ENCODE measurements around the gene SYTL2.

DNA sequence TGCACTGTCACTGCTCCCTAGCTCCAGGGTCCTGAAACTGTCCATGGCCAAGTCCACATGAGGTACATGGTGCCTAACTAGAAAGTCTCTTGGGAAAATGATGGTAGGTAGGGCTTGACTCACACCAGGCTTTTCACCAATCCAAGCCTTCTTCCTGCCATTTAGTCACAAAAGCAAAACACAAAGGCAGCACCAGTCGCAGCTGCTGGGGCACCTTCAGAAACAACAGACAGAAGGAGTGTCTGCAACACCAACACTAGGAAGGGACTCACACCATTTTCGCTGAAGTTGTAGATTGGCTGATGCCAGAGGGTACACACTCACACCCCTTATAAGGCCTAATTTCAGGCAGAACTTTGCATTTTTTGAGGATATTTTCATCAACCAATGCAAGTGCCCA, 55.7 kb downstream of the SYTL2 start:
- TF ChIP-seq, protein P1, sequence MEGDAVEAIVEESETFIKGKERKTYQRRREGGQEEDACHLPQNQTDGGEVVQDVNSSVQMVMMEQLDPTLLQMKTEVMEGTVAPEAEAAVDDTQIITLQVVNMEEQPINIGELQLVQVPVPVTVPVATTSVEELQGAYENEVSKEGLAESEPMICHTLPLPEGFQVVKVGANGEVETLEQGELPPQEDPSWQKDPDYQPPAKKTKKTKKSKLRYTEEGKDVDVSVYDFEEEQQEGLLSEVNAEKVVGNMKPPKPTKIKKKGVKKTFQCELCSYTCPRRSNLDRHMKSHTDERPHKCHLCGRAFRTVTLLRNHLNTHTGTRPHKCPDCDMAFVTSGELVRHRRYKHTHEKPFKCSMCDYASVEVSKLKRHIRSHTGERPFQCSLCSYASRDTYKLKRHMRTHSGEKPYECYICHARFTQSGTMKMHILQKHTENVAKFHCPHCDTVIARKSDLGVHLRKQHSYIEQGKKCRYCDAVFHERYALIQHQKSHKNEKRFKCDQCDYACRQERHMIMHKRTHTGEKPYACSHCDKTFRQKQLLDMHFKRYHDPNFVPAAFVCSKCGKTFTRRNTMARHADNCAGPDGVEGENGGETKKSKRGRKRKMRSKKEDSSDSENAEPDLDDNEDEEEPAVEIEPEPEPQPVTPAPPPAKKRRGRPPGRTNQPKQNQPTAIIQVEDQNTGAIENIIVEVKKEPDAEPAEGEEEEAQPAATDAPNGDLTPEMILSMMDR (IDR thresholded peaks at IDR 0.05) = no peak
- TF ChIP-seq POLR2A (IDR thresholded peaks at IDR 0.05) = no peak

Measured in right lobe of liver (tissue), 4 donors.